CD4-positive, alpha-beta memory T cell (primary cell): ENCODE data around the gene LUZP1. TPM values are rescaled to one million over a fixed set of nuclear protein-coding genes. Genes with fewer than 3 reads are reported as not detected.

Experiments
- CTCF ChIA-PET: fragments of 350-600 bp; sonication (Branson Sonifier 250); formaldehyde crosslinking; loops from one replicate; lab custom pipeline; 2021; ENCODE audit warnings: inconsistent platforms; ENCODE audit not compliant: partially characterized antibody; lab: Charles Lee
- POLR2A ChIA-PET: fragments of 350-600 bp; sonication (Branson Sonifier 250); formaldehyde crosslinking; loops from one replicate; lab custom pipeline; 2021; ENCODE audit not compliant: partially characterized antibody; lab: Charles Lee
- DNase-seq, 5 donors: peaks; one replicate each; pipeline versions ENCODE4 v3.0.0 to v3.0.0-alpha.2; 2020 to 2022; ENCODE audit warnings: mixed read lengths in 1 of 5
- H3K27ac ChIP-seq: one replicate; pipeline ENCODE4 v1.7.0; 2013; ENCODE audit warnings: low read depth, low read length
- H3K27me3 ChIP-seq: 2 replicates; pipeline ENCODE4 v1.7.0; 2013; ENCODE audit warnings: mild to moderate bottlenecking, low read length, moderate library complexity; ENCODE audit not compliant: insufficient read depth
- H3K36me3 ChIP-seq: 2 replicates; pipeline ENCODE4 v1.7.0; 2013; ENCODE audit warnings: mild to moderate bottlenecking, low read length, moderate library complexity; ENCODE audit not compliant: insufficient read depth
- H3K4me1 ChIP-seq: 2 replicates; pipeline ENCODE4 v1.7.0; 2013; ENCODE audit warnings: mild to moderate bottlenecking, low read length, moderate library complexity; ENCODE audit not compliant: insufficient read depth
- H3K4me3 ChIP-seq, 2 donors: one replicate each; pipeline ENCODE4 v1.7.0; 2013; ENCODE audit warnings: low read length in 2 of 2, mild to moderate bottlenecking in 1 of 2
- H3K9me3 ChIP-seq, 2 donors: one replicate each; pipeline ENCODE4 v1.7.0; 2013; ENCODE audit warnings: low read length in 2 of 2, control low read depth in 1 of 2; ENCODE audit not compliant: control insufficient read depth in 1 of 2
- H3K27ac Mint-ChIP-seq, 7 donors: one replicate each; pipeline ENCODE4 v1.8.0; 2020 to 2021; ENCODE audit warnings: mixed read lengths in 7 of 7, mild to moderate bottlenecking in 6 of 7, inconsistent platforms in 3 of 7, moderate library complexity in 3 of 7
- H3K27me3 Mint-ChIP-seq, 2 donors: one replicate each; pipeline ENCODE4 v1.8.0; 2020 to 2021; ENCODE audit warnings: mixed read lengths in 2 of 2
- H3K36me3 Mint-ChIP-seq, 2 donors: one replicate each; pipeline ENCODE4 v1.8.0; 2020 to 2021; ENCODE audit warnings: mixed read lengths in 2 of 2, inconsistent platforms in 1 of 2, mild to moderate bottlenecking in 1 of 2
- H3K4me1 Mint-ChIP-seq, 4 donors: one replicate each; pipeline ENCODE4 v1.8.0; 2020 to 2021; ENCODE audit warnings: mixed read lengths in 4 of 4, mild to moderate bottlenecking in 1 of 4
- H3K4me3 Mint-ChIP-seq, 8 donors: one replicate each; pipeline ENCODE4 v1.8.0; 2020 to 2021; ENCODE audit warnings: mixed read lengths in 8 of 8, mild to moderate bottlenecking in 7 of 8, moderate library complexity in 6 of 8, inconsistent platforms in 3 of 8
- H3K9me3 Mint-ChIP-seq, 8 donors: one replicate each; pipeline ENCODE4 v1.8.0; 2020 to 2021; ENCODE audit warnings: mixed read lengths in 8 of 8, mild to moderate bottlenecking in 5 of 8, inconsistent platforms in 3 of 8, moderate library complexity in 1 of 8
- intact Hi-C: fragments of 100-400 bp; cut with micrococcal nuclease; formaldehyde crosslinking; loops from one replicate; pipeline ENCODE4 v1.15.1; 2023
- polyA plus RNA-seq, 2 donors: library from polyadenylated mRNA; unstranded; fragments of 300-500 nt; fragmentation: Illumina TruSeq; gene quantifications; one replicate each; pipeline ENCODE4 v1.2.3, GENCODE V29; 2021
- total RNA-seq, 2 experiments: library from RNA; stranded (reverse); gene quantifications; one replicate each; pipeline ENCODE4 v1.2.3, GENCODE V29; 2021

LUZP1 gene
- total and polyA plus RNA-seq, 4 experiments from 2014 or later: 11.6 to 39.3 (median 26.3) TPM

GRCh38 chr1:23126801-23127200 is 41.9 kb downstream of the LUZP1 start:
- intact Hi-C loops: no loop called here
- no peaks in the 10 kb centered on the region for H3K9me3 ChIP-seq
- Mint-ChIP-seq H3K4me3 (no peak overlapping the region), H3K36me3 (peaks cover 0 to 2% of the 10 kb centered on the region in 2 donors), H3K27me3 (no peaks in the 10 kb centered on the region), H3K4me1 (peaks cover 34 to 64% (median 45%) of the 10 kb centered on the region in 4 donors), H3K9me3 (no peaks in the 10 kb centered on the region), H3K27ac (no peak overlapping the region)
- H3K27me3 ChIP-seq: no peaks in the 10 kb centered on the region
- no peak overlapping the region for H3K27ac ChIP-seq
- ChIA-PET CTCF (interaction anchor here (1.3 to 2.5 kb wide), 3 partner anchors 28 to 57 kb away, joined by 4 to 5 read pairs (median 5); no protein-coding TSS in a partner anchor), POLR2A (interaction anchor here (1.3 to 1.4 kb wide), 2 partner anchors 12 to 24 kb away, joined by 3 to 4 read pairs; no protein-coding TSS in a partner anchor)
- H3K36me3 ChIP-seq: no peaks in the 10 kb centered on the region
- no peak for DNase-seq
- H3K4me3 ChIP-seq: no peak overlapping the region
- peaks cover 19% of the 10 kb centered on the region for H3K4me1 ChIP-seq

- Histone ChIP-seq H3K36me3 (no peaks in the 10 kb centered on the region), H3K27me3 (no peaks in the 10 kb centered on the region), H3K4me3 (no peak overlapping the region), H3K9me3 (no peaks in the 10 kb centered on the region), H3K27ac (no peak overlapping the region), H3K4me1 (peaks cover 22% of the 10 kb centered on the region)
- DNase-seq: no peak
- ChIA-PET POLR2A (no interaction called here), CTCF (interaction anchor here (0.7 to 2.3 kb wide), 3 partner anchors 28 to 58 kb away, joined by 3 to 5 read pairs (median 4); no protein-coding TSS in a partner anchor)
- Mint-ChIP-seq H3K9me3 (no peaks in the 10 kb centered on the region), H3K4me1 (peaks cover 32 to 62% (median 44%) of the 10 kb centered on the region in 4 donors), H3K27ac (no peak overlapping the region), H3K36me3 (peaks cover 0 to 2% of the 10 kb centered on the region in 2 donors), H3K4me3 (no peak overlapping the region), H3K27me3 (no peaks in the 10 kb centered on the region)
- intact Hi-C loops: no loop called here
Observed at GRCh38 chr1:23126200-23126599, 42.5 kb downstream of the LUZP1 start.

- H3K4me1 ChIP-seq: peaks cover 29% of the 10 kb centered on the region
- no peaks in the 10 kb centered on the region for H3K27me3 ChIP-seq
- H3K27ac ChIP-seq: no peak overlapping the region
- H3K27ac Mint-ChIP-seq: peak overlapping the region in 2 of 7 donors; percentile 48 to 60
- intact Hi-C loops: no loop called here
- peaks cover 32 to 66% (median 43%) of the 10 kb centered on the region in 4 donors for H3K4me1 Mint-ChIP-seq
- H3K27me3 Mint-ChIP-seq: no peaks in the 10 kb centered on the region
- no peaks in the 10 kb centered on the region for H3K9me3 ChIP-seq
- H3K36me3 ChIP-seq: no peaks in the 10 kb centered on the region
- POLR2A ChIA-PET: interaction anchor here (0.6 kb wide), 1 partner anchor 43 kb away, joined by 3 read pairs; the partner anchor contains the start of gene LUZP1
- no peak for DNase-seq
- H3K4me3 Mint-ChIP-seq: peak overlapping the region in 3 of 8 donors; percentile 15 to 32 (median 23)
- H3K36me3 Mint-ChIP-seq: peaks cover 0 to 2% of the 10 kb centered on the region in 2 donors
- H3K9me3 Mint-ChIP-seq: no peaks in the 10 kb centered on the region
- CTCF ChIA-PET: interaction anchor here (2.3 kb wide), 1 partner anchor 59 kb away, joined by 5 read pairs; no protein-coding TSS in a partner anchor
- no peak overlapping the region for H3K4me3 ChIP-seq
Observed at GRCh38 chr1:23125489-23125888, 43.2 kb downstream of the LUZP1 start.

- Histone ChIP-seq H3K27ac (no peak overlapping the region), H3K36me3 (no peaks in the 10 kb centered on the region), H3K4me1 (peaks cover 39% of the 10 kb centered on the region), H3K9me3 (no peaks in the 10 kb centered on the region), H3K4me3 (no peak overlapping the region), H3K27me3 (no peaks in the 10 kb centered on the region)
- no peaks in the 10 kb centered on the region for H3K9me3 Mint-ChIP-seq
- H3K27ac Mint-ChIP-seq: peak overlapping the region in 4 of 7 donors; percentile 10 to 60 (median 22)
- H3K4me3 Mint-ChIP-seq: peak overlapping the region in 1 of 8 donors; percentile 15
- peaks cover 32 to 68% (median 47%) of the 10 kb centered on the region in 4 donors for H3K4me1 Mint-ChIP-seq
- no peaks in the 10 kb centered on the region for H3K27me3 Mint-ChIP-seq
- ChIA-PET POLR2A (no interaction called here), CTCF (interaction anchor here (0.8 to 2.3 kb wide), 2 partner anchors 11 to 60 kb away, joined by 3 to 5 read pairs; no protein-coding TSS in a partner anchor)
- intact Hi-C loops: no loop called here
- DNase-seq: no peak
- H3K36me3 Mint-ChIP-seq: no peaks in the 10 kb centered on the region
Observed at GRCh38 chr1:23124259-23125026, 44.2 kb downstream of the LUZP1 start.

- H3K9me3 Mint-ChIP-seq: no peaks in the 10 kb centered on the region
- peaks cover 40 to 77% (median 55%) of the 10 kb centered on the region in 4 donors for H3K4me1 Mint-ChIP-seq
- Histone ChIP-seq H3K4me1 (peaks cover 49% of the 10 kb centered on the region), H3K36me3 (no peaks in the 10 kb centered on the region), H3K9me3 (no peaks in the 10 kb centered on the region), H3K4me3 (no peak overlapping the region), H3K27ac (no peak overlapping the region), H3K27me3 (no peaks in the 10 kb centered on the region)
- peaks cover 0 to 4% of the 10 kb centered on the region in 2 donors for H3K36me3 Mint-ChIP-seq
- ChIA-PET POLR2A (no interaction called here), CTCF (interaction anchor here (1.4 to 2.5 kb wide), 3 partner anchors 13 to 61 kb away, joined by 3 to 17 read pairs (median 6); no protein-coding TSS in a partner anchor)
- intact Hi-C loops: no loop called here
- H3K27ac Mint-ChIP-seq: peak overlapping the region in 3 of 7 donors; percentile 60 to 81 (median 73)
- H3K4me3 Mint-ChIP-seq: no peak overlapping the region
- H3K27me3 Mint-ChIP-seq: no peaks in the 10 kb centered on the region
- no peak for DNase-seq
Observed at GRCh38 chr1:23123528-23123927, 45.1 kb downstream of the LUZP1 start.

GRCh38 chr1:23122796-23123195 is 45.9 kb downstream of the LUZP1 start:
- Mint-ChIP-seq H3K27me3 (no peaks in the 10 kb centered on the region), H3K4me3 (peak overlapping the region in 1 of 8 donors; percentile 33), H3K36me3 (peaks cover 0 to 4% of the 10 kb centered on the region in 2 donors), H3K4me1 (peaks cover 43 to 81% (median 59%) of the 10 kb centered on the region in 4 donors), H3K9me3 (no peaks in the 10 kb centered on the region), H3K27ac (peak overlapping the region in 2 of 7 donors; percentile 8)
- no peaks in the 10 kb centered on the region for H3K36me3 ChIP-seq
- ChIA-PET POLR2A (interaction anchor here (1.1 kb wide), 3 partner anchors 23 to 45 kb away, joined by 3 to 4 read pairs (median 3); no protein-coding TSS in a partner anchor), CTCF (interaction anchor here (1.4 to 2.5 kb wide), 3 partner anchors 12 to 62 kb away, joined by 3 to 17 read pairs (median 6); no protein-coding TSS in a partner anchor)
- H3K4me3 ChIP-seq: no peak overlapping the region
- H3K9me3 ChIP-seq: no peaks in the 10 kb centered on the region
- H3K27ac ChIP-seq: no peak overlapping the region
- DNase-seq: no peak
- no peaks in the 10 kb centered on the region for H3K27me3 ChIP-seq
- intact Hi-C loops: no loop called here
- H3K4me1 ChIP-seq: peaks cover 54% of the 10 kb centered on the region
